IMR-90 (cell line): Measurements from ENCODE around the gene KCNT2. TPM values are rescaled to one million over a fixed set of nuclear protein-coding genes. Genes with fewer than 3 reads are reported as not detected.

Source experiments
- ATAC-seq: fragments of 200-7000 bp; cut with Tn5 transposase; 2 replicates; pipeline ENCODE4 v1.9.1; 2020; ENCODE audit warnings: low read depth, mild to moderate bottlenecking, moderate library complexity
- BruUV-seq: library from RNA; stranded (reverse); fragments of 400-500 nt; replicated peaks from 2 replicates; lab custom pipeline; 2021; lab: Mats Ljungman, UMichigan
- CTCF ChIA-PET: fragments of 300-600 bp; formaldehyde crosslinking; extraction: SDS; loops from one replicate; lab custom pipeline; 2021; ENCODE audit warnings: antibody characterized with exemption; lab: Yijun Ruan, JAX
- POLR2A ChIA-PET: fragments of 300-600 bp; sonication (Branson Sonifier 250); formaldehyde crosslinking; loops from one replicate; lab custom pipeline; 2022; ENCODE audit warnings: antibody characterized with exemption; ENCODE audit not compliant: unreplicated experiment; lab: Charles Lee
- DNase-seq: peaks from one replicate; pipeline ENCODE4 v3.0.0; 2013
- H2AFZ ChIP-seq: replicated peaks from 2 replicates; pipeline ENCODE3; 2013; ENCODE audit warnings: low read length, mild to moderate bottlenecking; ENCODE audit not compliant: poor library complexity
- H2AK5ac ChIP-seq: 2 replicates; pipeline ENCODE4 v1.6.1; 2013; ENCODE audit warnings: low read depth, low read length, inconsistent platforms
- H2AK9ac ChIP-seq: replicated peaks from 2 replicates; pipeline ENCODE3; 2013; ENCODE audit warnings: mild to moderate bottlenecking, low read depth, low read length, moderate library complexity; ENCODE audit not compliant: poor library complexity
- H2BK120ac ChIP-seq: 2 replicates; pipeline ENCODE4 v1.6.1; 2013; ENCODE audit warnings: low read depth, low read length, inconsistent platforms
- H2BK15ac ChIP-seq: 3 replicates; pipeline ENCODE4 v1.6.1; 2013; ENCODE audit warnings: low read depth, low read length, inconsistent platforms
- H2BK20ac ChIP-seq: 2 replicates; pipeline ENCODE4 v1.6.1; 2013; ENCODE audit warnings: low read depth, mild to moderate bottlenecking, inconsistent platforms, low read length, moderate library complexity
- H2BK5ac ChIP-seq: 2 replicates; pipeline ENCODE4 v1.6.1; 2013; ENCODE audit warnings: mild to moderate bottlenecking, low read depth, low read length, inconsistent platforms; ENCODE audit not compliant: poor library complexity, severe bottlenecking
- H3K14ac ChIP-seq: replicated peaks from 2 replicates; pipeline ENCODE4 v1.6.1; 2013; ENCODE audit warnings: low read depth, low read length, inconsistent platforms
- H3K18ac ChIP-seq: 2 replicates; pipeline ENCODE4 v1.6.1; 2013; ENCODE audit warnings: low read depth, low read length, control low read depth
- H3K23ac ChIP-seq: 2 replicates; pipeline ENCODE4 v1.6.1; 2013; ENCODE audit warnings: low read depth, low read length, inconsistent platforms
- H3K27ac ChIP-seq: 2 replicates; pipeline ENCODE4 v1.5.1; 2013; ENCODE audit warnings: mild to moderate bottlenecking, control low read depth, low read length; ENCODE audit not compliant: insufficient read depth
- H3K27me3 ChIP-seq: 2 replicates; pipeline ENCODE4 v1.6.1; 2013; ENCODE audit warnings: low read length; ENCODE audit not compliant: control insufficient read depth, insufficient read depth
- H3K36me3 ChIP-seq: 2 replicates; pipeline ENCODE4 v1.6.1; 2013; ENCODE audit warnings: low read length, mixed read lengths; ENCODE audit not compliant: control insufficient read depth, insufficient read depth
- H3K4ac ChIP-seq: 2 replicates; pipeline ENCODE4 v1.6.1; 2013; ENCODE audit warnings: low read depth, low read length, inconsistent platforms
- H3K4me1 ChIP-seq: 2 replicates; pipeline ENCODE4 v1.6.1; 2013; ENCODE audit warnings: low read length, mixed read lengths; ENCODE audit not compliant: control insufficient read depth, insufficient read depth
- H3K4me2 ChIP-seq: 2 replicates; pipeline ENCODE4 v1.6.1; 2013; ENCODE audit warnings: low read depth, mild to moderate bottlenecking, control low read depth, low read length, moderate library complexity
- H3K4me3 ChIP-seq: 2 replicates; pipeline ENCODE4 v1.5.1; 2013; ENCODE audit warnings: low read depth, mild to moderate bottlenecking, control low read depth, low read length, moderate library complexity; ENCODE audit not compliant: insufficient read depth
- H3K56ac ChIP-seq: 2 replicates; pipeline ENCODE4 v1.6.1; 2013; ENCODE audit warnings: low read length, inconsistent platforms; ENCODE audit not compliant: insufficient read depth; ENCODE audit errors: extremely low read depth
- H3K79me1 ChIP-seq, 2 experiments: 2 replicates each; pipeline ENCODE4 v1.6.1; 2013; ENCODE audit warnings: low read length in 2 of 2, inconsistent platforms in 1 of 2, low read depth in 1 of 2
- H3K9ac ChIP-seq: 2 replicates; pipeline ENCODE4 v1.6.1; 2013; ENCODE audit warnings: low read depth, low read length, control low read depth
- H3K9me1 ChIP-seq: 2 replicates; pipeline ENCODE4 v1.6.1; 2013; ENCODE audit warnings: low read length, inconsistent platforms; ENCODE audit not compliant: insufficient read depth
- H3K9me3 ChIP-seq: 2 replicates; pipeline ENCODE4 v1.6.1; 2013; ENCODE audit warnings: low read length; ENCODE audit not compliant: control insufficient read depth, insufficient read depth
- H4K20me1 ChIP-seq: 2 replicates; pipeline ENCODE4 v1.6.1; 2013; ENCODE audit warnings: low read length, inconsistent platforms; ENCODE audit not compliant: insufficient read depth
- H4K5ac ChIP-seq: 2 replicates; pipeline ENCODE4 v1.6.1; 2013; ENCODE audit warnings: mild to moderate bottlenecking, low read depth, low read length, control low read depth
- H4K8ac ChIP-seq, 2 experiments: 2 replicates each; pipeline ENCODE4 v1.6.1; 2013; ENCODE audit warnings: low read depth in 2 of 2, low read length in 2 of 2, control low read depth in 1 of 2, inconsistent platforms in 1 of 2
- H4K91ac ChIP-seq: 2 replicates; pipeline ENCODE4 v1.6.1; 2013; ENCODE audit warnings: low read depth, low read length, inconsistent platforms; ENCODE audit not compliant: insufficient read depth
- CEBPB ChIP-seq: IDR thresholded peaks from 2 replicates; pipeline ENCODE4 v1.6.1; 2012; ENCODE audit warnings: low read depth, low read length, improper control_type of control experiment
- CHD1 ChIP-seq: IDR thresholded peaks from 2 replicates; pipeline ENCODE4 v1.6.1; 2012; ENCODE audit warnings: low read depth, low read length, improper control_type of control experiment
- CTCF ChIP-seq: conservative IDR thresholded peaks from 2 replicates; pipeline ENCODE4 v1.5.1; 2012; ENCODE audit warnings: mild to moderate bottlenecking, low read depth, low read length, improper control_type of control experiment
- ELK1 ChIP-seq: fragments of 150-350 bp; IDR thresholded peaks from 2 replicates; pipeline ENCODE4 v1.6.1; 2016; ENCODE audit warnings: low read depth, mild to moderate bottlenecking, low read length, moderate library complexity, borderline replicate concordance
- FOS ChIP-seq: fragments of 150-350 bp; IDR thresholded peaks from 2 replicates; pipeline ENCODE4 v1.6.1; 2016; ENCODE audit warnings: low read depth, low read length
- MAFK ChIP-seq: IDR thresholded peaks from 2 replicates; pipeline ENCODE4 v1.6.1; 2012; ENCODE audit warnings: low read depth, low read length, improper control_type of control experiment
- MAZ ChIP-seq: IDR thresholded peaks from 2 replicates; pipeline ENCODE4 v1.6.1; 2012; ENCODE audit warnings: low read depth, mild to moderate bottlenecking, low read length, improper control_type of control experiment, moderate library complexity, borderline replicate concordance
- MXI1 ChIP-seq: IDR thresholded peaks from 2 replicates; pipeline ENCODE4 v1.6.1; 2012; ENCODE audit warnings: low read depth, mild to moderate bottlenecking, low read length, moderate library complexity, borderline replicate concordance
- NFE2L2 ChIP-seq: fragments of 150-350 bp; IDR thresholded peaks from 2 replicates; pipeline ENCODE4 v1.6.1; 2016; ENCODE audit warnings: low read depth, mild to moderate bottlenecking, low read length
- RAD21 ChIP-seq: IDR thresholded peaks from 2 replicates; pipeline ENCODE4 v1.6.1; 2012; ENCODE audit warnings: low read length, improper control_type of control experiment
- RFX5 ChIP-seq: IDR thresholded peaks from 2 replicates; pipeline ENCODE4 v1.8.0; 2012; ENCODE audit warnings: low read depth, mild to moderate bottlenecking, low read length, moderate library complexity
- SMC3 ChIP-seq: fragments of 150-350 bp; IDR thresholded peaks from 2 replicates; pipeline ENCODE4 v1.6.1; 2016; ENCODE audit warnings: low read depth, mild to moderate bottlenecking, antibody characterized with exemption, low read length, moderate library complexity
- WGBS, 2 experiments: methylation state at CpG; one replicate each; pipeline versions ENCODE4 v1.1.5 to v1.1.7; 2013; ENCODE audit warnings: missing lambda C conversion rate in 2 of 2; ENCODE audit not compliant: insufficient read length in 1 of 2; ENCODE audit errors: extremely low coverage in 2 of 2; 5-methylcytosine and 5-hydroxymethylcytosine counted together
- dilution Hi-C: fragments of 300-500 bp; cut with HindIII; formaldehyde crosslinking; loops from one replicate; pipeline ENCODE4 v1.14.3; 2018; ENCODE audit warnings: low sequenced_read_pairs; ENCODE audit not compliant: unreplicated experiment
- in situ Hi-C: fragments of 300-500 bp; cut with MboI; formaldehyde crosslinking; loops from 3 replicates; pipeline ENCODE4 v1.14.3; 2019; ENCODE audit warnings: low sequenced_read_pairs, inconsistent platforms, mixed read lengths
- intact Hi-C: fragments of 100-400 bp; cut with micrococcal nuclease; formaldehyde crosslinking; loops from 2 replicates; pipeline ENCODE4 v1.10.0; 2022
- polyA plus RNA-seq, 3 experiments: library from polyadenylated mRNA; depleted of rRNA; stranded (reverse); fragments of >200 nt; gene quantifications; 2 replicates each; pipeline ENCODE4 v1.2.3, GENCODE V29; 2012; ENCODE audit warnings: low replicate concordance in 1 of 3
- total RNA-seq: library from RNA; depleted of rRNA; stranded (reverse); fragments of >200 nt; gene quantifications from 2 replicates; pipeline ENCODE4 v1.2.3, GENCODE V29; 2012
- TF ChIP-seq, protein P1 (sequence below): fragments of 150-350 bp; IDR thresholded peaks from 2 replicates; pipeline ENCODE4 v1.6.1; 2017; ENCODE audit warnings: mild to moderate bottlenecking, antibody characterized with exemption, low read length, low read depth

Gene KCNT2
- total and polyA plus RNA-seq, 2 of the 4 experiments (the other 2 are of a cell fraction) = 0.22 to 0.72 TPM

- ChIA-PET CTCF (interaction anchor here (1.2 kb wide), 1 partner anchor 23 kb away, joined by 4 read pairs; no protein-coding TSS in a partner anchor), POLR2A (no interaction called here)
- H3K9me1 ChIP-seq = no peaks in the 10 kb centered on the region
- intact Hi-C loops (no loop called here), in situ Hi-C loops (no loop called here), dilution Hi-C loops (no loop called here)
- H2BK15ac ChIP-seq = no peak overlapping the region
- H3K4me1 ChIP-seq = no peaks in the 10 kb centered on the region
- no peaks in the 10 kb centered on the region for H3K79me1 ChIP-seq
- no peak overlapping the region for H2AFZ ChIP-seq
- no CpG with 5 or more reads among the region's 1 CpG for WGBS, 2 experiments
- no peak overlapping the region for H3K9ac ChIP-seq
- no peak overlapping the region for H3K4me3 ChIP-seq
- ATAC-seq (no peak), DNase-seq (no peak)
- no peak overlapping the region for H2BK120ac ChIP-seq
- H3K4me2 ChIP-seq = no peak overlapping the region
- no peak overlapping the region for H2AK9ac ChIP-seq
- no TSS peak for BruUV-seq
- no peaks in the 10 kb centered on the region for H4K20me1 ChIP-seq
- H2AK5ac ChIP-seq = no peak overlapping the region
- no peak overlapping the region for H3K14ac ChIP-seq
- TF ChIP-seq MXI1 (no peak), RFX5 (no peak), ELK1 (no peak), SMC3 (no peak), MAZ (no peak), CHD1 (no peak), CTCF (no peak), RAD21 (no peak), FOS (no peak), NFE2L2 (no peak), CEBPB (no peak), MAFK (no peak)
- TF ChIP-seq, protein P1, sequence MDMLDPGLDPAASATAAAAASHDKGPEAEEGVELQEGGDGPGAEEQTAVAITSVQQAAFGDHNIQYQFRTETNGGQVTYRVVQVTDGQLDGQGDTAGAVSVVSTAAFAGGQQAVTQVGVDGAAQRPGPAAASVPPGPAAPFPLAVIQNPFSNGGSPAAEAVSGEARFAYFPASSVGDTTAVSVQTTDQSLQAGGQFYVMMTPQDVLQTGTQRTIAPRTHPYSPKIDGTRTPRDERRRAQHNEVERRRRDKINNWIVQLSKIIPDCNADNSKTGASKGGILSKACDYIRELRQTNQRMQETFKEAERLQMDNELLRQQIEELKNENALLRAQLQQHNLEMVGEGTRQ = no peak
- no peaks in the 10 kb centered on the region for H3K9me3 ChIP-seq
- no peak overlapping the region for H4K5ac ChIP-seq
- H3K23ac ChIP-seq = no peak overlapping the region
- no peak overlapping the region for H3K56ac ChIP-seq
- no peaks in the 10 kb centered on the region for H3K27me3 ChIP-seq
- H3K4ac ChIP-seq = no peak overlapping the region
- H4K8ac ChIP-seq = no peak overlapping the region
- no peak overlapping the region for H4K91ac ChIP-seq
- H2BK5ac ChIP-seq = no peak overlapping the region
- H3K27ac ChIP-seq = no peak overlapping the region
- H3K18ac ChIP-seq = no peak overlapping the region
- no peak overlapping the region for H2BK20ac ChIP-seq
- no peaks in the 10 kb centered on the region for H3K36me3 ChIP-seq
Measured at GRCh38 chr1:196510451-196510850, 97.8 kb downstream of the KCNT2 start.
